Stimulated activated CD4-positive, alpha-beta T cell treated with anti-CD3 and anti-CD28 coated beads, Interleukin-4, amount 100 ng/mL, for 24 hours (primary cell): ENCODE measurements around the gene CNTN6.
"Not testable (repeated sequence)": the region's sequence is repeated elsewhere in the genome, so short reads cannot be mapped to it uniquely, and the experiment has no call there.

Experiments used
- DNase-seq: peaks from one replicate; pipeline ENCODE4 v3.0.0-alpha.2; 2020

Gene CNTN6

DNA sequence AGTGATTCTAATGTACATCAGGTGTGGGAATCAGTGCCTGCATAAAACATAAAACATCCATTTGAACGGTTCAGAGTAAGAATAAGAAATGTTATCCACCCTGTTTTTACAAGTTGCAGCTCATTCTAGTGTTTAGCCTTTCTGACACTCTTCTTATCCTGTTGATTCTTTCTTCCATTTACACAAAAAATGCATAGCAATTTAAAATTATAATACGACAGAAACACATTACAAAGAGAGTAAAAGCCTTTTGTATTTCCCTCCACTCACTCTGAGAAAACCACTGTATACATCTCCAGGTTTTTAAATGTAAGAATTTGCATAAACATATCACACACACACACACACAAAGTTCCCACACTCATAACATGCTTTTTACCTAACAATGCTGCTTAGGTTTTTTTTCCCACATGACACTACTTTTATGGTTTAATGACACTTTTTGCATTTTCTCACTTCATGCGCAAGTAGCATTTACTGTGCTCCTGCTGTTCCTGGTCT is 199.8 kb downstream of the CNTN6 start:
- DNase-seq, result no peak

DNA sequence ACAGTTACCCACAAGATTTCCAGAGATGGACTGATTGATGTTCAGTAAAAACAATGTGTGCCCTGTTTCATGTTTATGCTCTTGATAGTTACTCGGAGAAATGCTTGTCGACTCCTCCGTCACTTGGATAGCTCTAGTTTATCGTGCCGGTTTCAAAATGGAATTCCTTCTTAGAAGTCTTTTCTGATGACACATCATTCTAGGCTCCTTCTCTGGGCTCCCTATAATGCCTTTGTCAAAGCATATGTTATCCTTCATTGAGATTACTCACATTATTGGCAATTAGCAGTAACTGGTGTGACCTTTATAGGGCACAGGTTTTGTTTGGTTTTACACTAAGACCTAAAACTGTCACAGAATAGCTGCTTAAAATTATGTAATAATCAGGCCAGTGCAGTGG is 201.8 kb downstream of the CNTN6 start:
- no peak for DNase-seq

DNA sequence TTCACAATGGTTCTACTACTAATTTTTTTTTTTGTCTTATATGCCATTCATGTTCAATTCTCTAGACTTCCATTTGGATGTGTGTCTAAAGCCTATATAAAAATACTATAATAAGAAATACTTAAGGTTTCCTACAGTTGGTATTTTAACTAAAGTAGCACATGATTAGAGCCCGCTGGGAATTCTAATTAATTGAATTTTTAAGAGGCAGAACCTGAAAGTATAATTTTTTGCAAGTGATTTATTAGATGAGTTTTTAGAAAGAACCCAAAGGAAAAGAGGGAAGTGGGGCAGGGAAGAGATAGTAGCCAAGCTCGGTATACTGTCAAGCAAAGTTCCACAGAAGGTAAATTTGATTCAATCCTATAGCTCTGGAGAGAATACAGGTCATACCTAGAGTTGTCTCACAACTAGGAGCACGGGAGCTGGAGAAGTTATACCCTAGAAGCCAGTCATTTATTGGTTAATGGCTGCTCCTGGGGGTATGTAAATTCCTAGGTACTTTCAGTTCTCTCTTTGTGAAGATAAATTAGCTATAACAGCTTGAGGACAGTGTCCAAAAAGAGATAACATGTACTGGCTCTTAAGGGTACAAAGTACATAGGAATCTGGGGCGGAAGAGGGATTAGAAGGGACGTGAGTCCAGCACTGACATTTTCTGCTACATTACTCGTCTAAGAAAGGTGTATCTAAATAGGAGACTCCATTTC is 225.6 kb downstream of the CNTN6 start:
- DNase-seq, result no peak

DNA sequence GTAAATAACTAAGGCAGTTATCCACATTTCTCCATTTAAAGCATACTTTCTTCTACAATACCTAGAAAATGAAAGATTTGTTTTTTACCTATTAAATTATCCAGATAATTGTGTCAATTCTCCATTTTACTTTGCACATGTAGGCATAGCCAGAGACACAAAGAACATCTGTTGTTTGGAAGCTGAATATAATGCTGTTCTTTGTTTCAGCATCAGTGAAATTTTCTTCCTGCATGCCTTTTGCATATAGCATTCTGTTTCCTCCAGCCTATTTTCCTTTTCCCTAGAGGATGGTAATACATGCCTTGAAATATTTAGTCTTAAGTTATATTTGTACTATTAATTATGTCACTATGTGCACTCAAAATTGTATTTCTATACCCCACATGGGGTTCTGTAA is 233.7 kb downstream of the CNTN6 start:
- no peak for DNase-seq

DNA sequence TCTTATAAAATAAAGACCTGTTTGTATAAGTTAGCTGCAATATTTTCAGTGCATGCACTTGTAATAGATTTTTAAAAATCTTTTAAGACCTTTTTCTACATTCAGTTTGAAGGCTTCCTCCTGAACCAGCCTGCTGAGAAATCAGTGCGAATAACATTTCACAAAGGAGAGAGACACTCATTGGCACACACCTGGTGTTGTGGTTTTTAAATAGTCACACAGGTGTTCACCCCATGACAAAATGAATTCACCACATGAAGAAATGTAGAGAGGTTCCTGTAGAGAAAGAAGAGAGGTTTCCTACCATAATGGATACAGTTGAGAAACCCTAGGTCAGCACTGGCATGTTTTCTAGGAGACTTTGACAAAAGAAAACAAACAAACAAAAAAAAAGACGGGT is 237.3 kb downstream of the CNTN6 start:
- no peak for DNase-seq

DNA sequence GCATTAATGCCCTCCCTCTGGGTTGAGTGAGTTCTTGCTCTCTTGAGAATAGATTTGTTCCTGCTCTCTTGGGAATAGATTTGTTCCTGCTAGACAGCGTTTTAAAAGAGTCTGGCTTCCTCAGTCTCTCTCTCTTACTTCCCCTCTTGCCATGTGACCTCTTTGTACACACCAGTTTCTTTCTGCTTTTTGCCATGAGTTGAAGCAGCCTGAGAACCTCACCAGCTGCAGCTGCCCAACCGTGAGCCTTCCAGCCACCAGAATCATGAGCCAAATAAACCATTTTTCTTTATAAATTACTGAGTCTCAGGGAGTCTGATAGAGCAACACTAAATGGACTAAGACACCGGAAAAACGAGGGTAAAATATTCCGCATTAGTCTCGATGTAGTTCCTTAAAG is 253.6 kb downstream of the CNTN6 start:
- DNase-seq, result no peak

DNA sequence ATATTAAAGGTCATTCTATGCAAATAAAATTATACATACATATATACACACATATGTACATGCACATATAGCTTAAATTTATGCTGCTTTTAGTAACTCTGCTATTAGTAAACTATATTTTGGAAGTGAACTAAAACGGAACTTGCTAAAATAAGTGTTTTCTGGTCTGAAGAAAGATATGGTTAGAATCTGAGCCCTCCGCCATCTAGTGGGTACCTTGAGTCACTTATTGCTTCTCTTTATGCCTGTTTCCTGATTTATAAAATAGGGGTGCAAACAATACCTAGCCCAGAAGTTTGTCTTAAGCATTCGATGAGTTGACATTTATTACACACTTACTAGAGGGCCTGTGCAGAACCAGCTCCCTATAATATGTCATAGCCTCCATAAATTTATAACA is 255.7 kb downstream of the CNTN6 start:
- no peak for DNase-seq

DNA sequence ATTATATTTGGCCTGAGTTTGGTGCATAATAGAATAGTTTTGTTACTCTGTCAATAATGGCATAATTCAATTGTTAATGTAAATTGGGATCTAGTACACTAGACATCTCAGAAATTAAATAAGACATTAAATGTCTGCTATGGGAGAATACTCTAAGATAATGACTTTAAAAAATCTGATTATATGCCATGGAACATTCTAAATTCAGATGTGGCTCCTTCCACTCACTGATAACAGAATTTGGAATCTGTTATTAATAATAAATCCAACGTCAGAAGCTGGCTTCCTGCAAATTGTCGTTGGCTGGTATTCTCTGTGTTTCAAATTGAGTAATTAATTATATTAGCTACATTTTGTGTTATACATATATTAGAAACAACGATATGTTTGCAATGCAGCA is 258.1 kb downstream of the CNTN6 start:
- DNase-seq, result no peak

DNA sequence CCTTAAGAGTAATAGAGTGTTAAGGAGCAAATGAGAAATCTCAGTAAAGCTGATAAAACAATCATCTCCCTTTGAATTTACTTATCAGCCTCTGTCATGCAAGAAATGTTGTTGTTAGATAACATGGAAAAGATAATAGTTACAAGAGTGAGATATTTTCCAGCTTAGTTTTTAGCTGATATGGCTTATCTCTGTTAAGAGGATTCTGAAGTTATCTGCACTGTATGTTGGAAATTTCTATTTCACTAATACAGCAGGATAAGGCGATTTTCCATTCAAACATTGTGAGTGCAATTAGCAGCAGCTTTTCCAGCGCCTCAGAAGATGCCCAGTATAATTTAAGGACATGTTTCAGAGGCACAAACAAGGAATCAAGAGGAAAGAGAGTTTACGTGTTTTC is 262.9 kb downstream of the CNTN6 start:
- DNase-seq, result no peak

DNA sequence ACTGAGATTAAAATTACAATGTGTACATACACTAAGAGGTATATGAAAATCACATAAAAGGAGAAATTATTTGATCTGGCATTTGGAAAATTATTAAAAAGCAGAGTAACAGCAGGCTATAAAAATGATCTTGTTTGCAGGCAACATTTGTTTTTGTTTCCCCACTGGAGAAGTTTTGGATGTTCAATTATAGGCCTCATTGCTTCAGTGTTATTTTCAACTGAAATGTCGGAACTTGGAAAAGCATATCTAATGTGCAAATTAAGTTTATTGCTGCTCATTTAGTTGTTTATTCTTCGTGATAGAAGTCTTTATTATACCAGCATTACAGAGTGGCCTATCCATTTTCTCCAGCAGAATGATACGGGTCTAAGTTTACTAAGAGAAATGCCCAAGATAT is 263.3 kb downstream of the CNTN6 start:
- no peak for DNase-seq

DNA sequence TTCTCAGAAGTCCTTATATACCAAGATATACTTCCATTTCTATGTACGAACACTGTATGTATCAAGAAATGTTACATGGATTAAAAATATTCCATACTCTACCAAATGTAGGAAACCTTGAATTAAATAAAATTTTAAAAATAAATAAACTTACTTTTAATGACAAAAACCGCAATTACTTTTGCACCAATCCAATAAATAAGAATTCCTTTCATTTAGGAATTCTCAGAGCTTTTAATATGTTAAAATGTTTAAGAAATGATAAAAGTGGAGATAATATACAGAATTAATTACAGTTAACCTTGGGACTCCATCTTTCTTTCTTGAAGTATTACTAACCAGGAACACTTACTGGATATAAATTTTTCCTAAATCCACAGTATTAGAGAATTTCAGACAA is 272.7 kb downstream of the CNTN6 start:
- no peak for DNase-seq

DNA sequence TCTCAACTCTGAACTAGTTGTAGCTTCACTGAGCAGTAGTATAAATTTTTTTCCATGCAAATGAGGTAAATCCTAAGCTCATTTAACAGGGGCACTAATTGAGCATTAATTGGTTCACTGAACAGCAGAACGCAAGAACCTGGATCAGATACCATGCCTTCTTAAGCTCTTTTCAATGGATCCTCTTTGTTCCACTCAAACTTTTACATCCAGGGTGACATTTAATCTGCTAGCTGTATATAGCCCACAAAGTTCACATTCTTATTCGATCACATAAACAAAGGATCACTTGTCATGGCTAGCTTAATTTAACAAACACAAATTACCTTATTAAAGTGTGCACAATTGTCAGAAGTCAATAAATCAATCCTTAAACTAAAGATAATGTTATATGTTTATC is 281.6 kb downstream of the CNTN6 start:
- DNase-seq, result no peak

DNA sequence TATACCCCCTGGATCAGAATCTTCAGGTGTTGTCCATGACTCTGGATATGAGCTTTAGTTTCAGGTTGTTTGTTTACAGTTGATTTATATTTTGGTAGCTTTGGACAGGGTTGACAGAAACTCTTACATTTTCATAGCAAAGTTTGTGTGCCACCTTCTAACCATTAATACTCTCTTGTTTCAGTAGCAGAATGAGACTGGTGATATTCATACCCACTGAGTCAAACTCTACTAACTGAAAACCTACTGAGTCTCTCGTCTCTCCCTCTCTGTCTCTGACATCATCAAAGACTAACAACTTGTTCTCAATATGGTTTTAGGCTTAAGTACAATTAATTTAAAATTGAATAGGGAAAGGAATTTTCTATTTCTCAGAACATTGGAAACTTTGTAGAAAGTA is 282.3 kb downstream of the CNTN6 start:
- no peak for DNase-seq

DNA sequence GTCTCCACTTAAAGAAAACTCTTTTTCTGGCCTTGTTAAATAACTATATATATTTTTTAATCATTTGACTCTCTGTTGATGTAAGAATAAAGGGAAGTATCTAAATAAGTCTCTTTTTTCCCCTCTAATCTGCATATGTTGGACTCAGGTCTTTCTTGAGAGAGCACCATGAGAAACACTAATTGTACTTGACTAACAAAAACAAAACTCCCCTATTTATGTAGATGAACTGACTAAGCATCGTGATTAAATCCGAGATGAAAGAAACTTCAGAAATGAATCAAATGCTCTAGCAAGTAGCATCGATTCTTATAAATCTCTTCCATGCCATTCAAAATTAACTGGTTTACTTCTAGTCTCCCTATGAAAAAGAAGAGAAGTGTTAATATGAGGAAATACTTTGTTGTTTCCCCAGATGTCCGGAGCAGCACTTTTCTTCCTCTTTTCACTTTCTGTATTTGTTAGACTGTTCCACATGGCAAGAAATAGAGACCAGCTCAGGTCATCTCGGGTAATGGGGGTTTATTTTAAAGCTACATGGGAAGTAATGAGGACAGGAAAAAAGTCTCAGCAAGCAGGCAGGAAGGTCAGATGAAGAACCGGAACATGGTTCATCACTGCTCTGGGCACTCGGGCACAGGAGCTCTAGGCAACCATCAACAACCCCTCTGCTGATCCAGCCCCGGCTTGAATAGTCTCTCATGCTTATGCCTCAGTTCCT is 288.3 kb downstream of the CNTN6 start:
- no peak for DNase-seq

DNA sequence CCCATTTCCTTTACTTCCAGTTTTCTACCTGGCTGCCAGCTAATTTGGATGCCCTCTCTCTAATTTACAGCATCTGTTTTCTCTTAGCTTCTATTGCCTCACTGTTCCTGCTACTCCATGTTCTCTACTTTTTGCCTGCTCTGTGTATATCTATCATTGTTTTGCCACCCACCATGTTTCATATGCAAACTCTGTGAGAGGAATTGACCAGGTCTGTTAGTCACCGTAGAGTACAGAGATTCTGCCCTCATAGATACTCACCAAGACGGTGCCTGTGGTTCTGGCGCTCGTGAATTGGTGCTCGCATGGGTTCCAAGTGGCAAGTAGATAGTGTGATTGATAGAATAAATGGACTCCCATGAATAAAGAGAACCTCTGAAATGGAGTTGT is 288.8 kb downstream of the CNTN6 start:
- DNase-seq, result no peak

DNA sequence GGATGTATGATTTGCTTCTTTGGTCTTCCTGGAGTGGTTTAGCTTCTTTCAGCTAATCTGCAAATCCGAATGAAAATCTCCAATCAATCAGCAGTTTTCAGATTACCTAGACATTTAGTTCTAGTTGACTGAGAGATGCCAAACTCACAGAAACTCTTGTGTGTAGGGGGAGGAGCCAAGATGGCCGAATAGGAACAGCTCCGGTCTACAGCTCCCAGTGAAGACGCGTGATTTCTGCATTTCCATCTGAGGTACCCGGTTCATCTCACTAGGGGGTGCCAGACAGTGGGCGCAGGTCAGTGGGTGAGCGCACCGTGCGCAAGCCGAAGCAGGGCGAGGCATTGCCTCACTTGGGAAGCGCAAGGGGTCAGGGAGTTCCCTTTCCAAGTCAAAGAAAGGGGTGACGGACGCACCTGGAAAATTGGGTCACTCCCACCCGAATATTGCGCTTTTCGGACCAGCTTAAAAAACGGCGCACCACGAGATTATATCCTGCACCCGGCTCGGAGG is 294.6 kb downstream of the CNTN6 start:
- not testable (repeated sequence) for DNase-seq

DNA sequence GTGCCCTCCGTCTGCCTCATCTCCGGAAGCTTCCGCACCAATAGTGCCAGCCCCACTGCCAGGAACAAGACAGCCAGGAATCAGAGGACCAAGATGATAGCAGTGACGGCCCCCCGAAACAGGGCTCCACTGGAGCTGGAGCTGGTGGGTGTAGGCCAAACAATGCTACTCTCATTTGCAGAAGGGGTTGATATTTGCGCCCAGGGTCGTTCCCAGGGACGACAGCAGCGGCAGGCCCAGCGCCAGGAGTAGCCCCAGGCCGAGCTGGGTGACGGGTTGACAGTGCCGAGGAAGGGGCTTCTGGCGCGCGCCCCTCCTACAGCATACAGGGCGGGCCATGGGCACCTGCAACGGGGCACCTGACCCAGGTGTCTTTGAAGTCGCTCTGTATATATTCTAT is 301.4 kb downstream of the CNTN6 start:
- DNase-seq, result no peak

DNA sequence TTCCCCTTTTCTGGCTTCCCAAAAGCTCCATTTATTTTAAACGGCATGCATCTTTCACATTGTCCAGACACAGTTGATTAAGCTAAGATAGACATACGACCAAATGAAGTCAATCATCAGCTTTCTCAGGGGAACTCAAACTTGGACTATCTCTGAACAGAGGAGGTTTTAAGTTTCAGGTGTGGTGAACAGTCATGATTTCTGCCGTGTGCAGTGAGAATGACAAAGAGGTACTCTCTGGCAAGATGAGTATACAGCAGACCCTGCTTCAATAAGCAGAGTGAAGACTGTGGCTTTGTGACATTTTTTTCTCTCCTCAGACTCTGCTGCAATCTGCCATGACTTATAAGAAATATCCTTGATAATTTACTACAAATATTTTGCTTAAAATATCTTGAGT is 307.7 kb downstream of the CNTN6 start:
- no peak for DNase-seq

DNA sequence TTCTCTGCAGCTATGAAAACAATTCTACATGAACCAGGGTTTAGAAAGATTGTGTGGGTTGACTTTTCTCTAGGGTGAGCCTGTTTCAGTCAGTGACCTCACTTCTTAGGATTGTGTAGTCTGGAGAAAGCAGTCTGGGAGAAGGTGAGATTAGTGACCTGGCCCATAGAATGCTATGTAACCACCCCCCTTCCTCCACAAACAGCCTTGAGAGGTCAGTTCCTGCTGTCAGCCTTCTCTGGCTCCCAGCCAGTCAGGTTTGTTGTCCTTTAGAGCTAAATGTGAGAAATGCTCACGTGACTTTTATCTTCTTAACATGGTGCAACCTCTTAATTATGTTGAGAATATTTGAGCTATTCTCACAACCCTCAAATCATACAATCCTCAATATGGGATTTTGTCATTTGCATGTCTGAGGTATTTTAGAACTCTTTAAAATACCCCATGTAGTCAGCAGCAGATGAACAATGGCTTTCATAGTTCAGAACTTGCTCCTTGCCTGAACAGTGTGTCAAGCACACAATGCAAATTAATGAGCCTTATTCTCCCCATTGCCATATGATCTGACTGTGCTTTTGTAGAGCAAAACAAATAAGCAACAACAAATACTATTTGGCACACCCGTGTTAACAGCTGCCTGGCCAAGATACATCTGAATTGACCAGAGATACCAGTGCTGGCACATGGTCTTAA is 311.6 kb downstream of the CNTN6 start:
- DNase-seq, result no peak

DNA sequence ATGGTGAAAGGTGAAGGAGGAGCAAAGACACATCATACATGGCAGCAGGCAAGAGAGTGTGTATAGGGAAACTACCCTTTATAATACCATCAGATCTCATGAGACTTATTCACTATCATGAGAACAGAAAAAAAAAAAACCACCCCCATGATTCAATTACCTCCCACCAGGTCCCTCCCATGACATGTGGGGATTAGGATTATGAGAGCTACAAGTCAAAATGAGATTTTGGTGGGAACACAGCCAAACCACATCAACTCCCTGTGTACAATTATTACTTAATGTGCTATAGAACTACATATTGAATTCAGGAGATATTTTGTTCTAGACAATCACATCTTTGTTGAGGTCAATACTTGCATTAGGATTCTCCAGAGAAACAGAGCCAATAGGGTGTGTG is 313.4 kb downstream of the CNTN6 start:
- DNase-seq, result no peak

DNA sequence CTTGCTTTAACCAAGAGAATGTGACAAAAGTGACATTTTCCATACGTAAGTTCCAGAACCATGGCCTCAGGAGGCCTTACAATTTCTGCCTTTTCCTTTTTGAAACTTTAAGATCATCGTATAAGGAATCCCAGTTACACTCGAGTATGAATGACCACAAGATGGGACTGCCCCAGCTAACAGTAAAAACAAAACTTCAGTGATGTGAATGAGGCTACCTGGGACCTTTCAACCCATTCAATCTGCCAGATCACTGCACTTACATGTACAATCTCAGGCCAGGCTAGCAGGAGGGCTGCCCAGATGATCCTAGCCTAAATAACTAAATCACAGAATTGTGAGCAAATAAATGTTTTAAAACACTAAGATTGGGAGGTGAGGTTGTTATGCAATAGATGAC is 328.8 kb downstream of the CNTN6 start:
- DNase-seq, result no peak

DNA sequence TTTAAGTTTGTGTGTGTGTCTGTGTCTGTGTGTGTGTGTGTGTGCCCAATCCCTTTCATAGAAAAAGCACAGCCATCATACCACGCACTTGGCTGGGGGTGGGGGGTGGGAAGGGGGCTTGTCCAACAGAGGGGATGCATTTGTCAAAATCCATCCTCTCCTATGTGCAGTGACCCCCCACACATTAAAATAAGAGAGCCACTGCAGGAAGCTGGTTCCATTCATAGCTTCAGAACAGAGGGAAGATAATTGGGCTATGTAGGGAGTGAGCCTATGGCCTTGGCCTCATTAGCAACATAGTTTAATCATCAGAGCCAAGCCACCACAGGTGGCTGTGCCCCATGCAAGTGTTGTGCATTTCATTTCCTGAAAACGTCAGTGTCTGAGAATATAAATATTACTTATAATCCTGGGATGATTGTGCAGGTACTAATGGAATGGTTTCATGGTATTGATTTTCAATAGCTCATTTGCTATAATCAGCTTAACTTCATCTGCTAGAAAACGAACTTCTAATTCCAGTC is 330.8 kb downstream of the CNTN6 start:
- no peak for DNase-seq

DNA sequence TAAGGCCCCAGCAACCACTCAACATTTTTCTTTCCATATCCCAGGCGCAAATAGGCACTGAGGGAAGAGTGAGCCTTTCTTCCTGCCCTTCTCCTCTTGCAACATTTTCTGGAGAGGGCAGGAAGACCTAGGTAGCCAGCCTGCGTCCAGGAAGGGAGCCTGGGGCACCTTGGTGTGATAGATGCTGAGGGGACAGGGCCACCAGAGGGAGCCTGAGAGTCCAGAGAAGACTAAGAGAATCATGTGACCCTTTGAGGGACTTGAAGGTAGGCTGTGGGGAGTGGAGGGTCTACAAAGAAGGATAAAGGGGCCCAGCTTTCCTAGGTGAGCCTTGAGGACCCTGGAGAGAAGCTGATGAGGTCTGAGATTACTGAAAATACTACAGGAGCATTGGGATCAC is 346.6 kb downstream of the CNTN6 start:
- no peak for DNase-seq

DNA sequence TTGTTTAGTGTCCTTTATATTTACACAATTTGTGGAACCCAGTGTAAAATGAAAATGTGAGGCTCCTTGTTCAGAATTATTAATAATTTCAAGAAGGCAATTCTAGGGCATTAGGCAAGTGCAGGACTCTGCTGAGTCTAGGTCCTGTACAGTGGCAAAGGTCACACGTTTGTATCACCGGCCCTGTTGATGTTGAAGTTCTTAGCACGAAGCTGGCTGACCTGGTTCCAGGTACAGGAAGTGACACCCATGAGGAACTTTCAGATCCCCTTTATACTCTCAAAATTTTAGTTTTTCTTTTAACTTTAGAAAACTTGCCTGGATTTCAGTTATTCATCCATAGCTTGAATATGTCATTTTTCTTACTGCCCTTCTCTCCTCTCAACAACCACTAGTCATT is 349.4 kb downstream of the CNTN6 start:
- DNase-seq, result no peak
